Hepatocyte (in vitro differentiated cells): ENCODE measurements around the gene SNRNP25.

Experiments
- EZH2 ChIP-seq: fragments of 200-600 bp; sonication (generic); IDR thresholded peaks from 2 replicates; pipeline ENCODE4 v1.6.1; 2016; ENCODE audit warnings: antibody characterized with exemption, mild to moderate bottlenecking, borderline replicate concordance
- EZH2phosphoT487 ChIP-seq: fragments of 200-600 bp; sonication (generic); IDR thresholded peaks from one replicate; pipeline ENCODE4 v1.6.1; 2018; ENCODE audit warnings: antibody characterized with exemption, mild to moderate bottlenecking, low read depth, moderate library complexity; ENCODE audit not compliant: unreplicated experiment, severe bottlenecking
- TF ChIP-seq, protein P1 (sequence below): fragments of 200-600 bp; sonication (generic); IDR thresholded peaks from 2 replicates; pipeline ENCODE4 v1.5.1; 2016; ENCODE audit warnings: antibody characterized with exemption, mild to moderate bottlenecking; ENCODE audit not compliant: poor library complexity

DNA sequence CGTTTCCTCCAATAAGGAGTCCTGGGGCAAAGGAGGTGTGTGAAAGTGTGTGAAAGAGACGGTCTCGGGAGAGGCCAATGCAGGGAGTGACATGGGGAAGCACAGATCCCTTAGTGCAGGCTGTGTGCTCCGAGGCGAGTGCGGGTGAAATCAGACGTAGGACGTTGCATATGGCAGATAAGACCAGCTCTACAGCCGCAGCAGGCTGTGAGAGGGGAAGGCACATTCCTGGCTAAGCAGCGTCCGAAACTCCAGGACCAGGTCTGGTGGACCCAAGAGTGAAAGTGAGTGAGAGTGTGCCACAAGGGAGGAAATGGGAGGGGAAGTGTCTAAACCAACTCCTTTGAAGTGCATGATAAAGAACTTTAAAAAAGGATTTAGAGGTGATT, 11.6 kb upstream of the SNRNP25 start:
- TF ChIP-seq, protein P1, sequence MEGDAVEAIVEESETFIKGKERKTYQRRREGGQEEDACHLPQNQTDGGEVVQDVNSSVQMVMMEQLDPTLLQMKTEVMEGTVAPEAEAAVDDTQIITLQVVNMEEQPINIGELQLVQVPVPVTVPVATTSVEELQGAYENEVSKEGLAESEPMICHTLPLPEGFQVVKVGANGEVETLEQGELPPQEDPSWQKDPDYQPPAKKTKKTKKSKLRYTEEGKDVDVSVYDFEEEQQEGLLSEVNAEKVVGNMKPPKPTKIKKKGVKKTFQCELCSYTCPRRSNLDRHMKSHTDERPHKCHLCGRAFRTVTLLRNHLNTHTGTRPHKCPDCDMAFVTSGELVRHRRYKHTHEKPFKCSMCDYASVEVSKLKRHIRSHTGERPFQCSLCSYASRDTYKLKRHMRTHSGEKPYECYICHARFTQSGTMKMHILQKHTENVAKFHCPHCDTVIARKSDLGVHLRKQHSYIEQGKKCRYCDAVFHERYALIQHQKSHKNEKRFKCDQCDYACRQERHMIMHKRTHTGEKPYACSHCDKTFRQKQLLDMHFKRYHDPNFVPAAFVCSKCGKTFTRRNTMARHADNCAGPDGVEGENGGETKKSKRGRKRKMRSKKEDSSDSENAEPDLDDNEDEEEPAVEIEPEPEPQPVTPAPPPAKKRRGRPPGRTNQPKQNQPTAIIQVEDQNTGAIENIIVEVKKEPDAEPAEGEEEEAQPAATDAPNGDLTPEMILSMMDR: no peak
- no peak for TF ChIP-seq EZH2
- no peak for TF ChIP-seq EZH2phosphoT487
